Calu3 (cell line): Measurements from ENCODE around the gene PARP4. TPM values are rescaled to one million over a fixed set of nuclear protein-coding genes. Genes with fewer than 3 reads are reported as not detected.

ENCODE experiments used
- BruUV-seq: library from RNA; stranded (reverse); fragments of 400-500 nt; replicated peaks from 2 replicates; lab custom pipeline; 2021; lab: Mats Ljungman, UMichigan
- CTCF ChIA-PET: fragments of 300-600 bp; sonication (Branson Sonifier 250); formaldehyde crosslinking; loops from one replicate; lab custom pipeline; 2022; ENCODE audit warnings: antibody characterized with exemption; lab: Charles Lee
- DNase-seq: peaks from one replicate; pipeline ENCODE4 v3.0.0; 2022
- H3K27ac Mint-ChIP-seq: one replicate; pipeline ENCODE4 v1.8.0; 2022; ENCODE audit warnings: mixed read lengths; ENCODE audit not compliant: unreplicated experiment
- H3K27me3 Mint-ChIP-seq: one replicate; pipeline ENCODE4 v1.8.0; 2022; ENCODE audit warnings: mixed read lengths; ENCODE audit not compliant: unreplicated experiment
- H3K36me3 Mint-ChIP-seq: one replicate; pipeline ENCODE4 v1.8.0; 2022; ENCODE audit warnings: mild to moderate bottlenecking, moderate library complexity, mixed read lengths; ENCODE audit not compliant: insufficient read depth, unreplicated experiment
- H3K4me1 Mint-ChIP-seq: one replicate; pipeline ENCODE4 v1.8.0; 2022; ENCODE audit warnings: mild to moderate bottlenecking, low read depth, mixed read lengths; ENCODE audit not compliant: unreplicated experiment
- H3K4me3 Mint-ChIP-seq: one replicate; pipeline ENCODE4 v1.8.0; 2022; ENCODE audit warnings: mild to moderate bottlenecking, low read depth, moderate library complexity, mixed read lengths; ENCODE audit not compliant: unreplicated experiment
- H3K9me3 Mint-ChIP-seq: one replicate; pipeline ENCODE4 v1.8.0; 2022; ENCODE audit warnings: low read depth, mixed read lengths; ENCODE audit not compliant: unreplicated experiment
- intact Hi-C: fragments of 100-400 bp; cut with micrococcal nuclease; formaldehyde crosslinking; loops from one replicate; pipeline ENCODE4 v1.10.0; 2022; ENCODE audit not compliant: unreplicated experiment
- total RNA-seq: library from RNA; stranded (reverse); gene quantifications from 2 replicates; pipeline ENCODE4 v1.2.3, GENCODE V29; 2022
- TF ChIP-seq, protein P1 (sequence below): fragments of 200-600 bp; IDR thresholded peaks from one replicate; pipeline ENCODE4 v1.8.0; 2022; ENCODE audit warnings: antibody characterized with exemption; ENCODE audit not compliant: unreplicated experiment

PARP4 gene
- total RNA-seq, 1 experiment from 2014 or later, result 78.3 TPM

DNA sequence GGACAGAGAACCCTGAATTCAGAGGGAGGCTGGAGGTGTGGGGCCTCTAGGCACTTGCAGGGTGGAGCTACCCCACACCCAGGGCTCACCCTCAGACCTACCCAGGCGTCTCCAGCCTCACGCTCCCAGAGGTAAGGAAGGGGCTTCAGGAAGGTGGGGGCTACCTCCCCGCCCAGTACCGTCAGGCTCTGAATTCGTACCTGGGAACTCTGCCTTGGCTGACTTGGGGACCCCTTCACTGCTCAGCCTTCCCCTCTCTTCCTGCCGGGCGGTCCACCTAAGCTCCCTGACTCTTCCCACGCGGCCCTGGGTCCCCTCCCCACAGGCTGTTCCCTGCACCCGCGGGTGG lies 28.5 kb upstream of the PARP4 start:
- Mint-ChIP-seq H3K27me3 (peaks cover 28% of the 10 kb centered on the region), H3K4me3 (peak overlapping the region; percentile 74), H3K9me3 (no peaks in the 10 kb centered on the region), H3K4me1 (no peaks in the 10 kb centered on the region), H3K27ac (no peak overlapping the region), H3K36me3 (peaks cover 5% of the 10 kb centered on the region)
- CTCF ChIA-PET, result no interaction called here
- no peak for DNase-seq
- intact Hi-C loops, result no loop called here
- TF ChIP-seq, protein P1, sequence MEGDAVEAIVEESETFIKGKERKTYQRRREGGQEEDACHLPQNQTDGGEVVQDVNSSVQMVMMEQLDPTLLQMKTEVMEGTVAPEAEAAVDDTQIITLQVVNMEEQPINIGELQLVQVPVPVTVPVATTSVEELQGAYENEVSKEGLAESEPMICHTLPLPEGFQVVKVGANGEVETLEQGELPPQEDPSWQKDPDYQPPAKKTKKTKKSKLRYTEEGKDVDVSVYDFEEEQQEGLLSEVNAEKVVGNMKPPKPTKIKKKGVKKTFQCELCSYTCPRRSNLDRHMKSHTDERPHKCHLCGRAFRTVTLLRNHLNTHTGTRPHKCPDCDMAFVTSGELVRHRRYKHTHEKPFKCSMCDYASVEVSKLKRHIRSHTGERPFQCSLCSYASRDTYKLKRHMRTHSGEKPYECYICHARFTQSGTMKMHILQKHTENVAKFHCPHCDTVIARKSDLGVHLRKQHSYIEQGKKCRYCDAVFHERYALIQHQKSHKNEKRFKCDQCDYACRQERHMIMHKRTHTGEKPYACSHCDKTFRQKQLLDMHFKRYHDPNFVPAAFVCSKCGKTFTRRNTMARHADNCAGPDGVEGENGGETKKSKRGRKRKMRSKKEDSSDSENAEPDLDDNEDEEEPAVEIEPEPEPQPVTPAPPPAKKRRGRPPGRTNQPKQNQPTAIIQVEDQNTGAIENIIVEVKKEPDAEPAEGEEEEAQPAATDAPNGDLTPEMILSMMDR, result no peak
- no TSS peak for BruUV-seq

DNA sequence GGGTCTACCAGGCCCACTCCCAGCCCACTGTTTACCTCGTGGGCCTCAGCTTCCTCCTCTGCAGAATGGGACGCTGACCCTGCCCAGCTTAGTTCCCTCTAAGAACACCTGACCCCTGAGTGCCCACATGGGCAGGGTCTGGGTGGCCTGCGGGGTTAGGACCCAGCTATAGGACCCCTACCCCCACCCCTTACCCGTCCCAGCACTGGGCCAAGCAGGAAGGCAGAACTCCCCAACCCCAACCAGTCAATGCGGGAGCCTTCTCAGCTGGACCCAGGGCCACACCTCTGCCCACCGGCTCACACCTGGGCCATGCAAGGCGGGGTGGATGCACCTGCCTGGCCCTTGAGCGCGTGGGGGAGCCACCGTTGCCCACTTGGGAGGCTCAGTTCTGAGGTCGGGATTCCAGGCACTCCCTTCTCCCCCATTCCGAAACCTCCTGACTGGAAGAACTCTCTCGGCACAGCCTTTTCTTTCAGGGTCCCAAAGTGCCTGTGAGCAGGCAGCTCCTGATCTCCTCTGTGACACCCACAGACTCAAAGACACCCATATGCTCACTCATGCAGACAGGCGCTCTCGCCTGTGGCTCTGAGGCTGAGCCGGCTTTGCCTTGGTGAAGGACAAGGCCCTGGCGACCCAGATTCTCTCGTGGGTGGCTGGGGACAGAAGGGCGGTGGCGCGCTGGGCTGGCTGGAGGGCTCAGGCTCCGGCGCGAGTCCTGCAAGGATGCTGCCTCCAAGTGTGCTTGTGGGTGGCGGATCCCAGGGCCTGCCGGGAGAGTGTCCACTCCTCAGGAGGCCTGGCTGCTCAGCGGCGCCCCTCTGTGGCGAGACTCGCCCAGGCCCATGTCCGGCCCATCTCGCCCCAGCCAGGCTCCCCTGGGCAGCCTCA lies 27.9 kb upstream of the PARP4 start:
- peak; percentile 11 for DNase-seq
- no TSS peak for BruUV-seq
- H3K27ac Mint-ChIP-seq, result no peak overlapping the region
- peaks cover 5% of the 10 kb centered on the region for H3K36me3 Mint-ChIP-seq
- intact Hi-C loops, result no loop called here
- TF ChIP-seq, protein P1, result peak; percentile 27
- CTCF ChIA-PET, result no interaction called here
- H3K4me1 Mint-ChIP-seq, result no peaks in the 10 kb centered on the region
- H3K27me3 Mint-ChIP-seq, result peaks cover 28% of the 10 kb centered on the region
- H3K9me3 Mint-ChIP-seq, result no peaks in the 10 kb centered on the region
- no peak overlapping the region for H3K4me3 Mint-ChIP-seq

DNA sequence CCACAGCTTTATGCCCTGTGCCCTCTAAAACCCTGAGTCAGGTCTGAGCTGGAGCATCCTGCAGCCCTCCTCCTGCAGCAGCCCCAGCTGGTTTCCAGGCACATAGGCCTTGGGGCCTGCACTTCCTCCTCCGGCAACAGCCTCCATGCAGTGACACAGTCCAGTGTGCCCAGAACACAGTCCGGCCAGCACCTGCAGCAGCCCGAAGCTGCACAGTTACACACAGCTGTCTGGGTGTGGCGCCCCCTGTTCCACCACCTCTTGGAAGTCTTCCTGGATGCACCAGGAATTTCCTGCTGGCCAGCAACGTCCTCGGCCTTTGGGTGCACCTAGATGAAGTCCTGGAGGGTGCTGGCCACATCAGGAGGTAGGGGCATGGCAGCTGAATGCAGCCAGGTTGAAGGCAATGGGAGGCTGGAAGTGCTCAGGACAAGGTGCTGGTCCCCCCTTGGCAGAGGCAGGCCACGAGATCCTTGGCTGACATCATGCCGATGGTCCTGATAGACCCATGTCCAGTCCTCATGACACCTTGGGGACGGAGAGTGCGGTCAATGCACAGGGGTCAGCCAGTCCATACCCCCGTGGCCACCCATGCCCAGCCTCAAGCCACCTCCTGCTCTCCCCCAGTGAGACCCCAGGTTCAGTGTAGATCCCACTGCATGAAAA lies 27.1 kb upstream of the PARP4 start:
- Mint-ChIP-seq H3K27ac (no peak overlapping the region), H3K9me3 (no peaks in the 10 kb centered on the region), H3K27me3 (peaks cover 28% of the 10 kb centered on the region), H3K36me3 (peaks cover 5% of the 10 kb centered on the region), H3K4me1 (no peaks in the 10 kb centered on the region), H3K4me3 (no peak overlapping the region)
- CTCF ChIA-PET, result no interaction called here
- TF ChIP-seq, protein P1, result no peak
- no TSS peak for BruUV-seq
- intact Hi-C loops, result no loop called here
- no peak for DNase-seq

DNA sequence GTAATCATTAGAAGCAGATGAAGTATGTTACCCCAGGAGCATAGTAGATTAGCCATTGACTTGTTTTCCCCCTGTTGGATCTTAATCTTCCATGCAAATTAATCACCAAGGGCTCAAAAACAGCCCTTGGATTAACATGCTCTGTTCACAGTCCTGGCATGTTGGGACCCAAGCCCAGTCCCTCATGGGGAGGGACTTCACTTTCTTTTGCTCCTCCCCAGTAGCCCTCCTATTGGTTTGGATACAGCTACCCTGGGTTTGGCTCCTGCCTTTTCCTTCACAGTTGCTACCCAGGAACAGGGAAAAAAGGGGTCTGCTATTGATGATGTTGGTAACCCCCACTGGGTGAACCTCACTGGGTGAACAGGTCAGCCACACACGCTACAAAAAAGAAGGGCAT lies 16.9 kb upstream of the PARP4 start:
- CTCF ChIA-PET, result no interaction called here
- no TSS peak for BruUV-seq
- no peaks in the 10 kb centered on the region for H3K36me3 Mint-ChIP-seq
- H3K4me1 Mint-ChIP-seq, result no peaks in the 10 kb centered on the region
- H3K4me3 Mint-ChIP-seq, result no peak overlapping the region
- no peak overlapping the region for H3K27ac Mint-ChIP-seq
- TF ChIP-seq, protein P1, result no peak
- no peaks in the 10 kb centered on the region for H3K27me3 Mint-ChIP-seq
- H3K9me3 Mint-ChIP-seq, result no peaks in the 10 kb centered on the region
- no peak for DNase-seq
- intact Hi-C loops, result no loop called here
